HepG2 (cell line): Measurements from ENCODE around the gene B4GALT3. TPM values are rescaled to one million over a fixed set of nuclear protein-coding genes. Genes with fewer than 3 reads are reported as not detected.

ENCODE experiments used
- AKAP8 ChIP-seq: sonication (generic); formaldehyde crosslinking; IDR thresholded peaks from 2 replicates; pipeline ENCODE4 v1.5.1; 2020; ENCODE audit warnings: mild to moderate bottlenecking, missing genetic modification reagents
- BCL3 ChIP-seq: sonication (generic); formaldehyde crosslinking; IDR thresholded peaks from 2 replicates; pipeline ENCODE4 v1.5.1; 2020; ENCODE audit warnings: mild to moderate bottlenecking, missing genetic modification reagents, moderate library complexity
- CEBPZ ChIP-seq: IDR thresholded peaks from 2 replicates; pipeline ENCODE4 v1.6.1; 2012; ENCODE audit warnings: low read length, improper control_type of control experiment
- MIER3 ChIP-seq: IDR thresholded peaks from 2 replicates; pipeline ENCODE4 v1.6.1; 2016; ENCODE audit warnings: missing compliant biosample characterization, borderline replicate concordance
- NR2F6 ChIP-seq, 2 experiments: IDR thresholded peaks; 2 replicates each; pipeline ENCODE4 v1.6.1; 2016; ENCODE audit warnings: antibody characterized with exemption in 1 of 2, mild to moderate bottlenecking in 1 of 2
- PAXIP1 ChIP-seq: sonication (generic); formaldehyde crosslinking; conservative IDR thresholded peaks from 2 replicates; pipeline ENCODE4 v1.4.0; 2020; ENCODE audit warnings: mild to moderate bottlenecking, missing genetic modification reagents, moderate library complexity
- TFDP2 ChIP-seq: sonication (generic); formaldehyde crosslinking; IDR thresholded peaks from 2 replicates; pipeline ENCODE4 v1.4.0; 2020; ENCODE audit warnings: missing genetic modification reagents
- ZNF687 ChIP-seq: sonication (generic); formaldehyde crosslinking; IDR thresholded peaks from 2 replicates; pipeline ENCODE4 v1.5.1; 2020; ENCODE audit warnings: mild to moderate bottlenecking, missing genetic modification reagents, moderate library complexity
- ZXDC ChIP-seq: sonication (generic); formaldehyde crosslinking; IDR thresholded peaks from 2 replicates; pipeline ENCODE4 v1.5.0; 2020; ENCODE audit warnings: mild to moderate bottlenecking, missing genetic modification reagents
- polyA plus RNA-seq, 8 experiments: library from polyadenylated mRNA; depleted of rRNA in 3 of 8; stranded (reverse) in 7 of 8; unstranded in 1 of 8; fragments of >200 nt; fragmentation: Illumina TruSeq in 4 of 8; extraction: Trizol in 4 of 8; gene quantifications; 2 replicates each; pipeline versions ENCODE4 v1.2.1 to v1.2.3, GENCODE V29; 2011 to 2016; ENCODE audit warnings: low read depth in 4 of 8, missing spikeins in 1 of 8, mixed read lengths in 1 of 8; ENCODE audit not compliant: insufficient read depth in 1 of 8
- total RNA-seq, 5 experiments: library from RNA; depleted of rRNA; stranded (reverse); fragments of >200 nt; fragmentation: Illumina TruSeq; extraction: Trizol; gene quantifications; 2 replicates each; pipeline ENCODE4 v1.2.3, GENCODE V29; 2016; ENCODE audit warnings: low read depth in 1 of 5

Gene B4GALT3
- total and polyA plus RNA-seq, 2 of the 13 experiments (the other 11 are each of a cell fraction or from before 2014, with no cell fraction given): 35.6 to 40.4 TPM

- 0 out of 2 replicates have a peak, but pooled peaks have one; percentile 32 for TF ChIP-seq TFDP2 (CRISPR knock-in tag)
- TF ChIP-seq ZNF687 (CRISPR knock-in tag): peak; percentile 75
- TF ChIP-seq NR2F6 (IDR thresholded peaks at IDR 0.05): peak; percentile 65
- peak; percentile 71; the same call in 1 of the 2 replicates for TF ChIP-seq NR2F6 (CRISPR knock-in tag; IDR thresholded peaks at IDR 0.05)
- peak; percentile 50; the same call in 1 of the 2 replicates for TF ChIP-seq MIER3 (CRISPR knock-in tag)
- peak; percentile 43; the same call in 1 of the 2 replicates for TF ChIP-seq AKAP8
- no peak for TF ChIP-seq CEBPZ
- TF ChIP-seq PAXIP1 (CRISPR knock-in tag): peak; percentile 98
- TF ChIP-seq ZXDC (CRISPR knock-in tag): 0 out of 2 replicates have a peak, but pooled peaks have one; percentile 61
- peak; percentile 63; the same call in 1 of the 2 replicates for TF ChIP-seq BCL3
Measured at GRCh38 chr1:161218301-161219077, 41.2 kb upstream of the B4GALT3 start (continued).
